ENCODE results near the gene C11orf71.

C11orf71 gene

GRCh38 chr11:114399490-114400215 lies 658 bp downstream of the C11orf71 start:
- no peak for DNase-seq (ENCODE audit: low read depth)

- no peak for DNase-seq (ENCODE audit: low read depth)
Measured at GRCh38 chr11:114398303-114398920, 1.9 kb downstream of the C11orf71 start.

- no peak for DNase-seq (ENCODE audit: low read depth)
Measured at GRCh38 chr11:114397349-114397982, 2.8 kb downstream of the C11orf71 start.

- DNase-seq (ENCODE audit: low read depth): no peak
Measured at GRCh38 chr11:114396916-114397315, 3.4 kb downstream of the C11orf71 start.

GRCh38 chr11:114395736-114396135 lies 4.6 kb downstream of the C11orf71 start:
- no peak for DNase-seq (ENCODE audit: low read depth)

- DNase-seq (ENCODE audit: low read depth): no peak
Measured at GRCh38 chr11:114392735-114393667, 7.3 kb downstream of the C11orf71 start.

- DNase-seq (ENCODE audit: low read depth): no peak
Measured at GRCh38 chr11:114386545-114386944, 13.8 kb downstream of the C11orf71 start.

GRCh38 chr11:114386131-114386530 lies 14.2 kb downstream of the C11orf71 start:
- no peak for DNase-seq (ENCODE audit: low read depth)

- no peak for DNase-seq (ENCODE audit: low read depth)
Measured at GRCh38 chr11:114384487-114384886, 15.8 kb downstream of the C11orf71 start.

GRCh38 chr11:114382509-114382908 lies 17.8 kb downstream of the C11orf71 start:
- no peak for DNase-seq (ENCODE audit: low read depth)

GRCh38 chr11:114379394-114380069 lies 20.8 kb downstream of the C11orf71 start:
- no peak for DNase-seq (ENCODE audit: low read depth)

GRCh38 chr11:114377612-114378267 lies 22.6 kb downstream of the C11orf71 start:
- DNase-seq (ENCODE audit: low read depth): no peak

- no peak for DNase-seq (ENCODE audit: low read depth)
Measured at GRCh38 chr11:114375052-114375451, 25.3 kb downstream of the C11orf71 start.

- DNase-seq (ENCODE audit: low read depth): no peak
Measured at GRCh38 chr11:114368918-114369680, 31.2 kb downstream of the C11orf71 start.

- DNase-seq (ENCODE audit: low read depth): no peak
Measured at GRCh38 chr11:114367244-114367957, 32.9 kb downstream of the C11orf71 start.

- DNase-seq (ENCODE audit: low read depth): no peak
Measured at GRCh38 chr11:114366331-114367243, 33.7 kb downstream of the C11orf71 start.

- DNase-seq (ENCODE audit: low read depth): no peak
Measured at GRCh38 chr11:114362958-114363357, 37.4 kb downstream of the C11orf71 start.

- no peak for DNase-seq (ENCODE audit: low read depth)
Measured at GRCh38 chr11:114362326-114362725, 38.0 kb downstream of the C11orf71 start.

- DNase-seq (ENCODE audit: low read depth): no peak
Measured at GRCh38 chr11:114359342-114359741, 41.0 kb downstream of the C11orf71 start.
